Left renal pelvis (tissue), 4 donors: ENCODE measurements around the gene KANK3. TPM values are rescaled to one million over a fixed set of nuclear protein-coding genes. Genes with fewer than 3 reads are reported as not detected.
A peak's percentile ranks its signal among the peaks of the same experiment; 100 is the strongest.

ENCODE experiments used
- DNase-seq, 4 donors: peaks; one replicate each; pipeline ENCODE4 v3.0.0-alpha.2; 2013; ENCODE audit warnings: low read depth in 4 of 4, low spot score in 3 of 4
- polyA plus RNA-seq, 4 donors: library from polyadenylated mRNA; unstranded; fragments of 120-200 nt; gene quantifications; one replicate each; pipeline ENCODE4 v1.2.1, GENCODE V29; 2013; ENCODE audit not compliant: insufficient read length in 4 of 4

KANK3 gene
- polyA plus RNA-seq, 4 donors: 5.1 to 13.6 (median 6.2) TPM

DNA sequence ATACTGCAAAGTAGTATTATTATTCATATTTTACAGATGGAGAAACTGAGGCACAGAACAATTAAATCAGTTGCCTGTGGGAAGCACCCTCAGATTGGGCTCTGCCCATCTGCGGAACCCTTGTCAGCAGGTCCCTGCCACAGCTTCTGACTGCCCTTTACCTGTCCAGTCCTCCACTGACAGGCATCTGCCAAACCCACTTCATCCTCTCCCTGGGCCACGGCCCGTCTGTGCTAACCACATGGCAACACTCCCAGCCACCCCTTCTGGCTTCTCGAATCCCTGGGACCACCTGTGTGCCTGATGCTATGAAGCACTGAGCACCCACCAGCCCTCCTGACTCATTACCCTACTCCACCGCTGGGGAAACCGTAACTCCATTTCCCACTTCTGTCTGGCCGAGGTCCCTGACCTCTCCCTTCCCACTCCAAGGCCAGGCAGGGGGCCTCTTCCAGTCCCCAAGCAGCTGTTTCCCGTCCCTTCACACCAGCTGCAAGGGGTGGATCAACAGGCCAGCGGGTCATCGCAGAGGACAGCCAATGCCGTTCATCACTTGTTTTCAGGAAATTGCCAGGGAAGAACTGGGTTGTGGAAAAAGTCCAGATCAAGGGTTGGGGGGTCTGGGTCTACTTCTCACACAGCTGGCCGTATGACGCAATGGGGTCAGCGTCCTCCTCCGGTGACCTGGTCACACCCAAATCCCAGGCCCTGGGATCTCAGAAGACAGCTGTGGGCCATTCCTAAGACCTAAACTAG is 2.5 kb downstream of the KANK3 start:
- no peak for DNase-seq

- no peak for DNase-seq
Measured at GRCh38 chr19:8338835-8339234, 4.2 kb downstream of the KANK3 start.

DNA sequence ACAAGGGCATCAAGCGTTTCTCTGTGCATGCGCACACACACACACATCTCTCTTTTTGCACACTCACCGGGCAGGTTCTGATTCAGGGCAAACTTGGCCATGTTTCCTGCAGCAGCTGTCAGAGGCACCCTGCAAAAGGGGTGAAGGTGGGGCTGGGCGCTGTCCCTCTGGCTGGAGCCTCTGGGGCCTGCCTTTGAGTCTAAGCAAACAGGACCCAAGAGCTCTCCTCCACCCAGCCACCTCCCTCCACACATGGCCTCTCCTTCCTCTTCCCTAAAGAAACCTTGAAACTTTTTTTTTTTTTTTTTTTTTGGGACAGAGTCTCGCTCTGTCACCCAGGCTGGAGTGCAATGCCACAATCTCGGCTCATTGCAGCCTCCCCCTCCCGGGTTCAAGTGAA is 5.3 kb downstream of the KANK3 start:
- no peak for DNase-seq

- no peak for DNase-seq
Measured at GRCh38 chr19:8336660-8337059, 6.4 kb downstream of the KANK3 start.

DNA sequence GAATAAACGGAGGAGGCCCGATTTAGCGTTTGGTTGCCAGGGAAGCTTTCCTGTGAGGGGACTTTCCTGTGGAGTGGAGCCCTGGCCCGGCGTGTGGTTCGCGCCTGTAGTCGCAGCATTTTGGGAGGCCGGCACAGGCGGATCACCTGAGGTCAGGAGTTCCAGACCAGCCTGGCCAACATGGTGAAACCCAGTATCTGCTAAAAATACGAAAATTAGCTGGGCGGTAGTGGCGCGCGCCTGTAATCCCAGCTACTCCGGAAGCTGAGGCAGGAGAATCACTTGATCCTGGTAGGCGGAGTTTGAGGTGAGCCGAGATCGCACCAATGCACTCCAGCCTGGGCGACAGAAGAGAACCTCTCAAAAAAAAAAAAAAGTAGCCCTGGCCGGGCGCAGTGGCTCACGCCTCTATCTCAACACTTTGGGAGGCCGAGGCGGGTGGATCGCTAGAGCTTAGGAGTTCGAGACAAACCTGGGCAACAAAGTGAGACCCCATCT is 6.9 kb downstream of the KANK3 start:
- no peak for DNase-seq

- no peak for DNase-seq
Measured at GRCh38 chr19:8335343-8336071, 7.6 kb downstream of the KANK3 start.

DNA sequence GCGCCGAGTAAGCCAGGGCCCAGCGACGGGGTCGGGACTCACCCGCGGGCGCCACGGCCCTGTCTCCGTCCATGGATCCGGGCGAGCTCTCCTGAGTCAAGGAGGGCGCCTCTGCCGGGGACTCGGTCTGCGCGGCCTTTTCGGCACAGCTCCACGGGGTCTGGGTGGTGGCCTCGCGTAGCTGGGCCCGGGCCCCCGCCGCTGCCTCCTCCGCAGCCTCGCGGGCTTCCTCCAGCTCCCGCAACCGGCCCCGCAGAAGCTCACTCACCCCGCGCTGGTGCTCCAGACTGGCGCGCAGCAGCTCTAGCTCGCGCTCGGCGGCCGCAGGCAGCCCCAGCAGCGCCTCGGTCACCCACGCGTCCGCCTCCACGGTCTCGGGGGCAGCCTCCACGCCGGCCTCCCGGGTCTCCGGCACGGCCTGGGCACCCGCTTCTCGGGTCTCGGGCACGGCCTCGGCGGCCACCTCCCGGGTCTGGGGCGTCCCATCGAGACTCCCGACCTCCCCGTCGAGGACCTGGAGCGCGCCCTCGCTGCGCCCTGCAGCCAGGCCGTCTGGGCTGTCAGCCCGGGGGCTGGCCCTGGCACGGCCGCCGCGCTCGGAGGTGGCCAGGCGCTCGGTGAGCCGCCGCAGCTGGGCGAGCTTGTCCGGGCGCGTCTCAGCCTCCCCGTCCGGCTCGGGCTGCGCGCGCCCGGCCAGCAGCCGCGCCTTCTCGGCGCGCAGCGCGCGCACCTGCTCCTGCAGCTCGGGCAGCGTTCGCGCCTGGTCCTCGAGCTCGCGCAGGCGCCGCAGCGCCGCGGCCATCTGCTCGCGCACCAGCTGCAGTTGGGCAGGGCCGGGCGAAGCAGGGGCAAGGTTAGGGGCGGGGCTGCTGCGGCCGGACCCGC is 8.4 kb downstream of the KANK3 start:
- DNase-seq: peak in 1 of 4 donors; percentile 61

GRCh38 chr19:8333767-8334457 is 9.2 kb downstream of the KANK3 start:
- no peak for DNase-seq

GRCh38 chr19:8332976-8333766 is 9.9 kb downstream of the KANK3 start:
- DNase-seq: no peak

GRCh38 chr19:8331263-8331845 is 11.7 kb downstream of the KANK3 start:
- DNase-seq: no peak

GRCh38 chr19:8329996-8330395 is 13.1 kb downstream of the KANK3 start:
- DNase-seq: no peak

GRCh38 chr19:8325454-8325853 is 17.6 kb downstream of the KANK3 start:
- no peak for DNase-seq

DNA sequence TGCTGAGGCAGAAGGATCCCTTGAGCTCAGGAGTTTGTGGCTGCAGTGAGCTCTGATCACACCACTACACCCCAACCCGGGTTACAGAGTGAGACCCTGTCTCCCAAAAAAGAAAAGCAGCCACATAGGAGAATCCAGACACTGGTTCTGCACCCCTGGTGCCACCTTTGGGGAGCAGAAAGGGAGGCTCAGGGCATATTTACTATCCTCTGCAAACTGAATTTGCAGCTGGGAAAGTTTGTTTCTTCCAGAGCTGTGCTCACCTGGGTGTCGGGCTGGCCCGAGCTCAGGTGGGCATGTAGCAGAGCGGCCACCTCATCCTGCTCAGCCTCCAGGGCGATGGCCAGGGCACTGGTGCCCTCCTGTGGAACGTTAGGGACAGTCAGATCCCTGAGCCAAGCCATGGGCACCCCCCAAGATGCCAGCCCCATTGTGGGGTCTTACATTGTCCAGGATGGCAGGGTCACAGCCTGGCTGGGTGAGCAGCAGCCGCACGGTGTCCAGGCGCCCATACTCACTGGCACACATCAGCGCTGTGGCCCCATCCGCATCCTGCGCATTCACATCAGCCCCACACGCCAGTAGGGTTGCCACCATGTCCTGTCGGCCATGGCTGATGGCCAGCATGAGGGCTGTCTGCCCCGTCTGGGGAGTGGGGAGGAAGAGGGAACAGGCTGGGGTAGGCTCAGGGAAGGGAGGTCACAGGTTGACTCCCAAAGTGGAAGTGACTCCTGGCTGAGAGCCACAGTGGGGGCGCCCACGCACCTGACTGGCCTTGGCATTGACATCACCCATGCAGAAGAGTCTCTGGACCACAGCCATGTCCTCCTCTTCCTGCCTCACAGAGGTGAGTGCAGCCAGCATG is 18.6 kb downstream of the KANK3 start:
- DNase-seq: no peak

DNA sequence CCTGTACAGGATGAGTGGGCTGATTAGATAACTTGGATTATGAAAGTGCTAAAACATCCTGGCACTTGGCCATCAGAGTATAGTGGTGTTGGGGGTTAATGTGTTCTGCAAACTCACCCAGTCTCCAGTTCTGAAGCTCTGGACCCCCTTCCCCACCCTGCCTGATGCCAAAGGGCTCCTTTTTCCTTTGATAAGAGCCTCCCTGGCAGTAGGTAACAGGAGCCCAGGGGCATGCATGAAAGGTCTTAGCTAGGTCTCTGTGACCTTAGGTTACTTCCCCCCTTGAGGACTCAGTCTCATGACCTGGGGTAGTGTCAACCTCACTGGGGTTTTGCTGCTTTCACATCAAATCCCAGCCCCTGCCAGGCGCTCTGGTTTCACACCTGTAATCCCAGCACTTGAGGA is 19.3 kb downstream of the KANK3 start:
- DNase-seq: no peak

DNA sequence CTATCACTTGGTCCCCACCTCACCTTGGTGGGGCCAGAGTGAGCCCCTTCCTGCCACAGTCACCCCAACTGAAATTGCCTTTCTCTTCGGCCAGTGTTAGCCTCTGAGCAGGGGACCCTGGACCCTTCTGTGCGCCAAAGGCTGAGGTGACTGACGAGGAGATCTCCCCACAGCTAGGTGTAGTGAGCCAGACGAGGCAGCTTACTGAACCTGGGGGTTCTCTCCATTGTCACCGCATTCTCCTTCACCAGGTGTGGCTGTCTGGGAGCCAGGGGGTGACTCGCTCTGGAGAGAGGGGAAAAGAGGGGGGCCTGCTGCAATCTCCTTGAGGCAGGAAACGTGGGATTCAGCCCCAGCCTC is 20.4 kb downstream of the KANK3 start:
- DNase-seq: no peak

- no peak for DNase-seq
Measured at GRCh38 chr19:8321986-8322637, 20.9 kb downstream of the KANK3 start.

- peak; percentile 91 to 95 (median 92) for DNase-seq
Measured at GRCh38 chr19:8321067-8321985, 21.7 kb downstream of the KANK3 start, which contains the start of the genes NDUFA7 and RPS28. Gene NDUFA7, minus strand, starts transcription at chr19:8321375. Its CDS starts 17 bp downstream, at chr19:8321358. Gene RPS28, plus strand, starts transcription at chr19:8321496. Its CDS starts 35 bp downstream, at chr19:8321531.
